Keratinocyte (primary cell): Measurements from ENCODE around the gene ADI1. TPM values are rescaled to one million over a fixed set of nuclear protein-coding genes. Genes with fewer than 3 reads are reported as not detected.

Experiments used
- DNase-seq: peaks from one replicate; pipeline ENCODE4 v3.0.0-alpha.2; 2011; ENCODE audit warnings: low read depth, missing footprints, low spot score
- FAIRE-seq: peaks from 2 replicates; lab custom pipeline; 2011; peaks lifted over from hg19 to GRCh38; lab: Jason Lieb, UNC
- H2AFZ ChIP-seq: 2 replicates; pipeline ENCODE4 v1.6.0; 2012; ENCODE audit warnings: low read length, control low read depth, inconsistent platforms; ENCODE audit not compliant: control insufficient read depth
- H3K27ac ChIP-seq: 2 replicates; pipeline ENCODE4 v1.5.1; 2011; ENCODE audit warnings: low read length; ENCODE audit not compliant: control insufficient read depth, insufficient read depth
- H3K27me3 ChIP-seq: 3 replicates; pipeline ENCODE4 v1.6.0; 2011; ENCODE audit warnings: low read length; ENCODE audit not compliant: control insufficient read depth, insufficient read depth; ENCODE audit errors: extremely low read depth
- H3K36me3 ChIP-seq, 2 experiments: 2 replicates in 1 of 2; 3 replicates in 1 of 2; pipeline ENCODE4 v1.5.1; 2011; ENCODE audit warnings: low read length in 2 of 2, mild to moderate bottlenecking in 1 of 2; ENCODE audit not compliant: control insufficient read depth in 2 of 2, insufficient read depth in 2 of 2; ENCODE audit errors: extremely low read depth in 1 of 2
- H3K4me1 ChIP-seq: 3 replicates; pipeline ENCODE4 v1.5.1; 2011; ENCODE audit warnings: low read length; ENCODE audit not compliant: control insufficient read depth, insufficient read depth; ENCODE audit errors: extremely low read depth
- H3K4me2 ChIP-seq: 3 replicates; pipeline ENCODE4 v1.6.0; 2011; ENCODE audit warnings: low read depth, low read length; ENCODE audit not compliant: control insufficient read depth, insufficient read depth; ENCODE audit errors: extremely low read depth
- H3K4me3 ChIP-seq, 3 experiments: fragments of 200-600 bp in 1 of 3; sonication (generic) in 1 of 3; 2 replicates in 2 of 3; 3 replicates in 1 of 3; pipeline ENCODE4 v1.5.1; 2011 to 2016; ENCODE audit warnings: low read length in 3 of 3, mild to moderate bottlenecking in 3 of 3, control low read depth in 2 of 3, inconsistent platforms in 1 of 3, low read depth in 1 of 3, mixed read lengths in 1 of 3, mixed run types in 1 of 3, moderate library complexity in 1 of 3; ENCODE audit not compliant: control insufficient read depth in 2 of 3, insufficient read depth in 2 of 3; ENCODE audit errors: extremely low read depth in 1 of 3
- H3K79me2 ChIP-seq: 2 replicates; pipeline ENCODE4 v1.6.0; 2012; ENCODE audit warnings: low read length; ENCODE audit not compliant: control insufficient read depth, insufficient read depth
- H3K9ac ChIP-seq: 3 replicates; pipeline ENCODE4 v1.6.0; 2011; ENCODE audit warnings: low read length; ENCODE audit not compliant: control insufficient read depth, insufficient read depth; ENCODE audit errors: extremely low read depth
- H3K9me1 ChIP-seq: 3 replicates; pipeline ENCODE4 v1.6.0; 2011; ENCODE audit warnings: low read length; ENCODE audit not compliant: control insufficient read depth, insufficient read depth; ENCODE audit errors: extremely low read depth
- H3K9me3 ChIP-seq: 2 replicates; pipeline ENCODE4 v1.5.1; 2012; ENCODE audit warnings: low read depth, low read length; ENCODE audit not compliant: control insufficient read depth
- H4K20me1 ChIP-seq: 3 replicates; pipeline ENCODE4 v1.6.0; 2011; ENCODE audit warnings: low read length; ENCODE audit not compliant: control insufficient read depth, insufficient read depth; ENCODE audit errors: extremely low read depth
- CTCF ChIP-seq, 3 experiments: IDR thresholded peaks in 1 of 3; conservative IDR thresholded peaks in 1 of 3; optimal IDR thresholded peaks in 1 of 3; 2 replicates in 2 of 3; 3 replicates in 1 of 3; pipeline versions ENCODE3 to v1.5.1; 2011; ENCODE audit warnings: low read length in 3 of 3, mild to moderate bottlenecking in 3 of 3, moderate library complexity in 2 of 3, control low read depth in 1 of 3, inconsistent platforms in 1 of 3; ENCODE audit not compliant: insufficient read depth in 2 of 3; ENCODE audit errors: extremely low read depth in 1 of 3
- EZH2 ChIP-seq: IDR thresholded peaks from one replicate; pipeline ENCODE4 v1.6.1; 2012; ENCODE audit warnings: inconsistent platforms, mild to moderate bottlenecking, low read length, moderate library complexity
- dilution Hi-C: fragments of 300-500 bp; cut with MboI; formaldehyde crosslinking; loops from one replicate; pipeline ENCODE4 v1.7.0; 2020; ENCODE audit warnings: low sequenced_read_pairs; ENCODE audit not compliant: extremely low pct_ligation_motif_present
- polyA plus RNA-seq, 5 experiments: library from polyadenylated mRNA; depleted of rRNA in 3 of 5; stranded (reverse) in 3 of 5; stranded (forward) in 1 of 5; unstranded in 1 of 5; fragments of >200 nt; gene quantifications; 1 replicate in 1 of 5; 2 replicates in 3 of 5; 3 replicates in 1 of 5; pipeline versions ENCODE4 v1.2.1 to v1.2.3, GENCODE V29; 2011 to 2012; ENCODE audit warnings: missing spikeins in 2 of 5, low read depth in 1 of 5, low replicate concordance in 1 of 5

The ADI1 gene
- polyA plus RNA-seq, 1 donor (not counting 4 experiments of a cell fraction or from before 2014, with no cell fraction given), result 47.4 TPM

- H3K4me3 ChIP-seq, result no peak overlapping the region
- dilution Hi-C loops, result no loop called here
- no peaks in the 10 kb centered on the region for H3K79me2 ChIP-seq
- no peak for TF ChIP-seq EZH2
- TF ChIP-seq CTCF (optimal IDR thresholded peaks at IDR 0.05 in 1 of 3, IDR thresholded peaks at IDR 0.05 in 1 of 3, conservative IDR thresholded peaks at IDR 0.05 in 1 of 3; ENCODE audit: extremely low read depth in 1 of 3, insufficient read depth in 2 of 3, low read length in 3 of 3), result no peak
- H3K9me3 ChIP-seq, result no peaks in the 10 kb centered on the region
- no peak overlapping the region for H3K27ac ChIP-seq
- no peaks in the 10 kb centered on the region for H3K27me3 ChIP-seq
- no peak for FAIRE-seq
- no peak overlapping the region for H2AFZ ChIP-seq
- peaks cover under 1% of the 10 kb centered on the region for H3K4me1 ChIP-seq
- H3K36me3 ChIP-seq, result no peaks in the 10 kb centered on the region
- no peaks in the 10 kb centered on the region for H4K20me1 ChIP-seq
- no peak overlapping the region for H3K9ac ChIP-seq
- DNase-seq, result no peak
- no peak overlapping the region for H3K4me2 ChIP-seq
- H3K9me1 ChIP-seq, result no peaks in the 10 kb centered on the region
Measured at GRCh38 chr2:3529316-3530025, 10.1 kb upstream of the ADI1 start.

- FAIRE-seq (no peak), DNase-seq (no peak)
- no peaks in the 10 kb centered on the region for H4K20me1 ChIP-seq
- dilution Hi-C loops, result no loop called here
- TF ChIP-seq CTCF (optimal IDR thresholded peaks at IDR 0.05 in 1 of 3, IDR thresholded peaks at IDR 0.05 in 1 of 3, conservative IDR thresholded peaks at IDR 0.05 in 1 of 3; ENCODE audit: extremely low read depth in 1 of 3, insufficient read depth in 2 of 3, low read length in 3 of 3) (no peak), EZH2 (no peak)
- peaks cover 6% of the 10 kb centered on the region for H3K4me1 ChIP-seq
- no peaks in the 10 kb centered on the region for H3K9me1 ChIP-seq
- H3K27me3 ChIP-seq, result no peaks in the 10 kb centered on the region
- H3K9ac ChIP-seq, result no peak overlapping the region
- H2AFZ ChIP-seq, result no peak overlapping the region
- no peaks in the 10 kb centered on the region for H3K36me3 ChIP-seq
- H3K4me3 ChIP-seq, result no peak overlapping the region
- H3K9me3 ChIP-seq, result no peaks in the 10 kb centered on the region
- no peaks in the 10 kb centered on the region for H3K79me2 ChIP-seq
- no peak overlapping the region for H3K27ac ChIP-seq
- no peak overlapping the region for H3K4me2 ChIP-seq
Measured at GRCh38 chr2:3527886-3528785, 8.8 kb upstream of the ADI1 start.
